Measurements from ENCODE around the gene VWA3B.

VWA3B gene

GRCh38 chr2:98118161-98118560 lies 31.2 kb downstream of the VWA3B start:
- H3K9ac ChIP-seq (ENCODE audit: low read length), result no peak overlapping the region
- H3K27me3 ChIP-seq (ENCODE audit: low read length), result no peaks in the 10 kb centered on the region
- no peak overlapping the region for H3K27ac ChIP-seq (ENCODE audit: low read depth, low read length)
- no peak overlapping the region for H3K4me2 ChIP-seq (ENCODE audit: low read depth, low read length, poor library complexity, severe bottlenecking)
- H3K36me3 ChIP-seq (ENCODE audit: low read length), result no peaks in the 10 kb centered on the region
- no peaks in the 10 kb centered on the region for H3F3A ChIP-seq (ENCODE audit: insufficient read depth)
- no peaks in the 10 kb centered on the region for H3K79me2 ChIP-seq (ENCODE audit: insufficient read depth, low read length)
- no peaks in the 10 kb centered on the region for H3K9me3 ChIP-seq (ENCODE audit: insufficient read depth, low read length)
- no peaks in the 10 kb centered on the region for H4K20me1 ChIP-seq (ENCODE audit: low read depth, low read length)
- no peak overlapping the region for H3K4me3 ChIP-seq (ENCODE audit: insufficient read depth, low read length, poor library complexity, severe bottlenecking)
- no peak overlapping the region for H2AFZ ChIP-seq (ENCODE audit: low read depth, low read length, severe bottlenecking)
- H3K9me2 ChIP-seq (replicated peaks; ENCODE audit: insufficient read depth, low read length), result no peaks in the 10 kb centered on the region
- no peak for TF ChIP-seq EZH2phosphoT487 (conservative IDR thresholded peaks at IDR 0.05; ENCODE audit: low read length)
- TF ChIP-seq CTCF (IDR thresholded peaks at IDR 0.05; ENCODE audit: insufficient read depth, low read length, poor library complexity, severe bottlenecking), result no peak

- no peaks in the 10 kb centered on the region for H4K20me1 ChIP-seq (ENCODE audit: low read depth, low read length)
- H3K9ac ChIP-seq (ENCODE audit: low read length), result no peak overlapping the region
- H3K9me2 ChIP-seq (replicated peaks; ENCODE audit: insufficient read depth, low read length), result no peaks in the 10 kb centered on the region
- no peak overlapping the region for H3K27ac ChIP-seq (ENCODE audit: low read depth, low read length)
- TF ChIP-seq EZH2phosphoT487 (conservative IDR thresholded peaks at IDR 0.05; ENCODE audit: low read length) (no peak), CTCF (IDR thresholded peaks at IDR 0.05; ENCODE audit: insufficient read depth, low read length, poor library complexity, severe bottlenecking) (no peak)
- no peak overlapping the region for H3K4me3 ChIP-seq (ENCODE audit: insufficient read depth, low read length, poor library complexity, severe bottlenecking)
- H3K9me3 ChIP-seq (ENCODE audit: insufficient read depth, low read length), result no peaks in the 10 kb centered on the region
- H3K36me3 ChIP-seq (ENCODE audit: low read length), result no peaks in the 10 kb centered on the region
- no peak overlapping the region for H3K4me2 ChIP-seq (ENCODE audit: low read depth, low read length, poor library complexity, severe bottlenecking)
- no peaks in the 10 kb centered on the region for H3K79me2 ChIP-seq (ENCODE audit: insufficient read depth, low read length)
- no peaks in the 10 kb centered on the region for H3K27me3 ChIP-seq (ENCODE audit: low read length)
- H3F3A ChIP-seq (ENCODE audit: insufficient read depth), result no peaks in the 10 kb centered on the region
- H2AFZ ChIP-seq (ENCODE audit: low read depth, low read length, severe bottlenecking), result no peak overlapping the region
Measured at GRCh38 chr2:98118852-98119251, 31.9 kb downstream of the VWA3B start.

GRCh38 chr2:98121149-98121548 lies 34.2 kb downstream of the VWA3B start:
- no peaks in the 10 kb centered on the region for H3K9me2 ChIP-seq (replicated peaks; ENCODE audit: insufficient read depth, low read length)
- H3F3A ChIP-seq (ENCODE audit: insufficient read depth), result no peaks in the 10 kb centered on the region
- H3K27me3 ChIP-seq (ENCODE audit: low read length), result no peaks in the 10 kb centered on the region
- TF ChIP-seq EZH2phosphoT487 (conservative IDR thresholded peaks at IDR 0.05; ENCODE audit: low read length), result no peak
- TF ChIP-seq CTCF (IDR thresholded peaks at IDR 0.05; ENCODE audit: insufficient read depth, low read length, poor library complexity, severe bottlenecking), result no peak
- no peak overlapping the region for H2AFZ ChIP-seq (ENCODE audit: low read depth, low read length, severe bottlenecking)
- H3K4me3 ChIP-seq (ENCODE audit: insufficient read depth, low read length, poor library complexity, severe bottlenecking), result no peak overlapping the region
- no peaks in the 10 kb centered on the region for H3K79me2 ChIP-seq (ENCODE audit: insufficient read depth, low read length)
- no peaks in the 10 kb centered on the region for H4K20me1 ChIP-seq (ENCODE audit: low read depth, low read length)
- H3K36me3 ChIP-seq (ENCODE audit: low read length), result no peaks in the 10 kb centered on the region
- H3K4me2 ChIP-seq (ENCODE audit: low read depth, low read length, poor library complexity, severe bottlenecking), result no peak overlapping the region
- H3K9me3 ChIP-seq (ENCODE audit: insufficient read depth, low read length), result no peaks in the 10 kb centered on the region
- H3K9ac ChIP-seq (ENCODE audit: low read length), result no peak overlapping the region
- no peak overlapping the region for H3K27ac ChIP-seq (ENCODE audit: low read depth, low read length)
